T-helper 2 cell treated with Interferon-gamma antibody and Interleukin-4, amounts not matched to agents 100 ng/mL and 5 ng/mL, for 36 hours (primary cell): Measurements from ENCODE around the gene TRIM17. TPM values are rescaled to one million over a fixed set of nuclear protein-coding genes. Genes with fewer than 3 reads are reported as not detected.

Source experiments
- intact Hi-C: fragments of 100-400 bp; cut with micrococcal nuclease; formaldehyde crosslinking; loops from one replicate; pipeline ENCODE4 v1.15.1; 2023
- total RNA-seq: library from RNA; stranded (reverse); gene quantifications from 2 replicates; pipeline ENCODE4 v1.2.3, GENCODE V29; 2022

The TRIM17 gene
- total RNA-seq, 1 donor from 2014 or later, result 2.5 TPM

DNA sequence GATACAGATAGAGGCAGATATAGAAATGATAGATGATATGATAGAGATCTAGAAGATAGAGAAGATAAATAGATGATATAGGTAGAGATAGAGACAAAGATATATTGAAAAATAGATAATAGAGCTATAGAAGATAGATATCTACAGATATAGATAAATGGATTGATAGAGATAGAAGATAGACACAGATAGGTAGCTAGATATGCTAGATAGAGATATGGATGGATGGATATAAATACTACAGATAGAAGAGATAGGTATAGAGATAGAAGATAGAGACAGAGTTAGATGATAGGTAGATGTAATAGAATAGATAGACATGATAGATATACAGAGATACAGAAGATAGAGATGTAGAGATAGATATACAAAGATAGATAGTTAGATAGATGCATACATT lies 31.4 kb downstream of the TRIM17 start:
- intact Hi-C loops, result no loop called here

DNA sequence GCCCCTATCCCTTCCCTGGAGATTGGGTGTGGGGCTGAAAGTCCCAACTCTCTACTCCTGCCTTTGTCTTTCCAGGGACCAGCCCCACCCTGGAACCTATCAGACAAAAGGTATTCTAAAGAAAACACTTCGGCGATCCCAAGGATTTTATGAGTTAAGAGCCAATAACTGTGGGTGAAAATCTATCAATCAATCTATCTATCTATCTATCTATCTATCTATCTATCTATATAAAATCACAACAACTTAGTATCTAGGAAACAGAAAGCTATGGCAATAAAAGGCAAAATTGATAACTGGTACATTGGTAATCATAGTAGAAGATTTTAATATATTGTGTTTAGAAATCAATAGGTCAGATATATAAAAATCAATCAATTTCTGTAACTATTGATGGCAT lies 32.9 kb downstream of the TRIM17 start:
- intact Hi-C loops, result no loop called here

- intact Hi-C loops, result no loop called here
Observed at GRCh38 chr1:228381356-228381755, 35.3 kb downstream of the TRIM17 start.

DNA sequence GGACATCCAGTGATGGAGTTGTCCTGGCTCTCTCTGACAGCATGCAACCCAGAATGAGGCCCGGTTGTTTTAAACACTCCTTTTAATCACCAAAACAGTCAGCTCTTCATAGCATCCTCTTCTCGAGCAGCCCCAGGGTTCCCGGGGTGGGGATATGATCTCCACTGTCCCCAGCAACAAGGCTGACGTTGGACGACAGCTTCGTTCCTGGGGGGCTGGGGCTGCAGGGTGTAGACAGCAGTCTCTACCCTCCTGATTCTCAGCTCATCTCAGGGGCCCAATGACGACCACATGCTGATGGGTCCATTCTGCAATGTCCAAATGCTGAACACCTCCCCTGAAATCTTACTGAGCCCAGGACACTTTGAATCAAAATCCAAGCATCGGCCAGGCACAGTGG lies 37.0 kb downstream of the TRIM17 start:
- intact Hi-C loops, result loop anchor here (2.0 kb wide), 2 partner anchors 77 to 167 kb away; a partner anchor contains a TSS

- intact Hi-C loops, result loop anchor here (2.0 kb wide), 2 partner anchors 78 to 166 kb away; a partner anchor contains a TSS
Observed at GRCh38 chr1:228378873-228379460, 37.7 kb downstream of the TRIM17 start.

- intact Hi-C loops, result loop anchor here (2.0 kb wide), 2 partner anchors 79 to 165 kb away; a partner anchor contains a TSS
Observed at GRCh38 chr1:228378090-228378872, 38.4 kb downstream of the TRIM17 start.

DNA sequence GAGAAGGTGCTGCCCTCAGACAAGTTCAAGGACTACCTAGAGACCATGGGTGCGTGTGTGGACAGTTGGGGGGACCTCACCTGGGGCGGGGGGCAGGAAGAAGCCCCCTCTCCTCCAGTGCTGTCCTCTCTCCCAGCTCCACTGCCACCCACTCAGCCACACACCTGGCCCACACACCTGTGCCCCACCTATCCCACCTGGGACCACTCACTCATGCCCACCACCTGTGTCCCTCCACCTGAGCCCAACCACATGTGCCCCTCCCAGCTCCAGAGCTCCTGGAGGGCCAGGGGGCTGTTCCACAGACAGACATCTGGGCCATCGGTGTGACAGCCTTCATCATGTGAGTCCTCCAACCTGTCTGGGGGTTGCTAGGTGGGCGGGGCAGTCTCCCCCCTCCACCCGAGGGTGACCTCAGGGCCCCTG lies 39.0 kb downstream of the TRIM17 start:
- intact Hi-C loops, result loop anchor here (2.0 kb wide), 2 partner anchors 79 to 165 kb away; a partner anchor contains a TSS

GRCh38 chr1:228376651-228377631 lies 39.7 kb downstream of the TRIM17 start:
- intact Hi-C loops, result no loop called here

DNA sequence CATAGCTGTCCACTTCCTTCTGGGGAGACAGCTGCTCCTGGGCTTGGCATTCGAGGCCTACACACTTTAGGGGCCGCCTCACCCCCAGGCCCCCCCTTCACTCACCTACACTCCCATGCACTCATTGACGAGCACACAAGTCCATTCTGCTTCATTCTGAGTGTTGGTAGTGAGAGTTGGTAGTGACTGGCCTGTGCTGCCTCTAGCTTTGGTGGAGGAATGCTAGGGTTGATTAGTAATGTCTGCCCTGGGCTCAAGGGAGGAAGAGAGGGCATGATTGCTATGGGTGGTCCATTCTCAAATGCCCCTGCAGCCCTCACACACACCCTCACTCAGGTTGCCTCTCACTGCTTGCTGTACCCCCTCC lies 40.4 kb downstream of the TRIM17 start:
- intact Hi-C loops, result no loop called here

GRCh38 chr1:228375578-228376261 lies 40.9 kb downstream of the TRIM17 start:
- intact Hi-C loops, result no loop called here

DNA sequence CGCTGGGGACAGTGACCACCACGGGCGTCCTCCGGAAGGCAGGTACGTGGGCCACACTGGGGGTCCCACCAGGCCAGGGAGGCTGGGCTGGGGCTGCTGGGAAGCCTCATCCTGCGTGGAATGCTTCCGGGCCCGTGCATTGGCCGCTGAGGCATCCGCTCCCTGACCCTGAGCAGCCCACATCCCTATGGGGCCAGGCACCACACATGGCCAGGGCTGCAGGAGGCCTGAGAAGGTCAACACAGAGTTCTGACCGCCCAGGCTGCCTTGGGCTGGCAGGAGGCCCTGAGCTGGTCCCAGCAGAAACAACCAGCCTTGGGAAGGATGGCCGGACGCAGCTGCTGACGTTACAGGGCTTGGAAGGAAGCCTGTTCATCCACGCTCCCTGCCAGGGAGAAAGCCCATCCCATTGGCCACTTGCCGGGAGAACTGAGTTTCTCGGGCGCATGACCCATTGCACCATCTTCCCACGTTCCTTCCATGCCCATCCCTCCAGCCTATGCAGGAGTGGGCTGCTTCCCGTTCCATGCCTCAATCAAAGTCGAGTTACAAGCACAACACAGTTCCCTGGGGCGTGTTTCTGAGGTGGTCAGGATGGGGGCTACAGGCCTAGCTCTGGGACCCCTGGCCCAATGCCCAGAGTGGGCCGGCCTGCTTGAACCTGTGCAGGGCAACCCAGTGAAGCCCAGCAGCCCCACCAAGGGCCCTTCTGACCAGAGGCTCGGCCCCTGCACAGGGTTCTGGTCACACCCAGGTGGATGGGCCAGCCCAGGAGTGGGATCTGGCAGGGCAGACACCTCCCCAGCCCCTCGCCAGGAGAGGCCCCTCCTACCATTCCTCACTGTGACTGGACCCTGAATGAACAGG lies 41.7 kb downstream of the TRIM17 start:
- intact Hi-C loops, result no loop called here

DNA sequence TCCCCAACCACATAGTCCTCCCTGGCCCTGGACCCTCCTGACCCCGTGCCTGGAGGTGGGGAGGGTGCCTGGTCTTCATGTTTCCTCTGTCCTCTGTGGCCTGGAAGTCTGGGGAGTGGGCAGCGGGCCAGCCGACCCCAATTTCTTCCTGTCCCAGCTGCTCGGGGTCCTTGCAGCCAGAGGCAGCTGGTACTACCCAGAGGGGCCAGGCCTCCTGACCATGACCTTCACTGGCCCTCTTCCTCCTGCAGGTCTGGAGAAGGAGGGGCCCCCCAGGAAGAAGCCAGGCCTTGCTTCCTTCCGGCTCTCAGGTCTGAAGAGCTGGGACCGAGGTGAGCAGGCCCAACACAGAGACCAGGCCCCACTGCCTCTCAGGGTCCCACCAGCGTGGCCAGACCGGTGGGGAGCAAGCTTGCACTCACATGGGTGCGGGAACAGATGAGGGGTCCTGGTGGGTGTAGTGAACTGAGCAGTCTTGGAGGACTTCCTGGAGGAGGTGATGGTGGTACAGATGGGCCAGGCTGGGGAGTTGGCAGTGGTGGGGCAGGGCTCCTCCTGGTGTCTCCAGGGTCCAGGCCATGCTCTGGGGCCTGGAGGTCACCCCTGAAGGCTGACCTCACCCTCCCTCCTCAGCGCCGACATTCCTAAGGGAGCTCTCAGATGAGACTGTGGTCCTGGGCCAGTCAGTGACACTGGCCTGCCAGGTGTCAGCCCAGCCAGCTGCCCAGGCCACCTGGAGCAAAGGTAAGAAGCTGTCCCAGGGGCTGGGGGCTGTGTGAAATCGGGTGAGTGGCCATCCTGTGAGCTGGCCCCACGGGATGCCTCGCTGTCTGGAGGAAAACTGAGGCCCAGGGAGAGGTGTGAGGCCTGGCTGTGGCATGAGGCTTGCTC lies 42.7 kb downstream of the TRIM17 start:
- intact Hi-C loops, result no loop called here

- intact Hi-C loops, result no loop called here
Observed at GRCh38 chr1:228373004-228373680, 43.5 kb downstream of the TRIM17 start.

DNA sequence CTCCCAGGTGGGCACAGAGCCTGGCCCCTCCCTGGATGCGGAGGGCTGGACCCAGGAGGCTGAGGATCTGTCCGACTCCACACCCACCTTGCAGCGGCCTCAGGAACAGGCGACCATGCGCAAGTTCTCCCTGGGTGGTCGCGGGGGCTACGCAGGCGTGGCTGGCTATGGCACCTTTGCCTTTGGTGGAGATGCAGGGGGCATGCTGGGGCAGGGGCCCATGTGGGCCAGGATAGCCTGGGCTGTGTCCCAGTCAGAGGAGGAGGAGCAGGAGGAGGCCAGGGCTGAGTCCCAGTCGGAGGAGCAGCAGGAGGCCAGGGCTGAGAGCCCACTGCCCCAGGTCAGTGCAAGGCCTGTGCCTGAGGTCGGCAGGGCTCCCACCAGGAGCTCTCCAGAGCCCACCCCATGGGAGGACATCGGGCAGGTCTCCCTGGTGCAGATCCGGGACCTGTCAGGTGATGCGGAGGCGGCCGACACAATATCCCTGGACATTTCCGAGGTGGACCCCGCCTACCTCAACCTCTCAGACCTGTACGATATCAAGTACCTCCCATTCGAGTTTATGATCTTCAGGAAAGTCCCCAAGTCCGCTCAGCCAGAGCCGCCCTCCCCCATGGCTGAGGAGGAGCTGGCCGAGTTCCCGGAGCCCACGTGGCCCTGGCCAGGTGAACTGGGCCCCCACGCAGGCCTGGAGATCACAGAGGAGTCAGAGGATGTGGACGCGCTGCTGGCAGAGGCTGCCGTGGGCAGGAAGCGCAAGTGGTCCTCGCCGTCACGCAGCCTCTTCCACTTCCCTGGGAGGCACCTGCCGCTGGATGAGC lies 44.3 kb downstream of the TRIM17 start:
- intact Hi-C loops, result no loop called here

GRCh38 chr1:228371741-228372182 lies 44.9 kb downstream of the TRIM17 start:
- intact Hi-C loops, result no loop called here

- intact Hi-C loops, result no loop called here
Observed at GRCh38 chr1:228370941-228371740, 45.5 kb downstream of the TRIM17 start.
